GM04504 (cell line): ENCODE results near the gene PRDM7.
"Not testable (repeated sequence)": the region's sequence is repeated elsewhere in the genome, so short reads cannot be mapped to it uniquely, and the experiment has no call there.

ENCODE experiments used
- DNase-seq: peaks from one replicate; pipeline ENCODE4 v3.0.0-alpha.2; 2012; ENCODE audit warnings: low read depth

The PRDM7 gene

GRCh38 chr16:90072442-90073105 lies 4.6 kb downstream of the PRDM7 start:
- no peak for DNase-seq

- no peak for DNase-seq
These were observed 6.7 kb downstream of the PRDM7 start for GRCh38 chr16:90070440-90070839.

- DNase-seq: no peak
These were observed 15.7 kb downstream of the PRDM7 start for GRCh38 chr16:90061437-90061836.

GRCh38 chr16:90057738-90058173 lies 19.4 kb downstream of the PRDM7 start:
- no peak for DNase-seq

GRCh38 chr16:90056521-90056920 lies 20.6 kb downstream of the PRDM7 start:
- DNase-seq: not testable (repeated sequence)

GRCh38 chr16:90055371-90055770 lies 21.8 kb downstream of the PRDM7 start:
- no peak for DNase-seq

- DNase-seq: no peak
These were observed 22.6 kb downstream of the PRDM7 start for GRCh38 chr16:90054554-90054953.

- no peak for DNase-seq
These were observed 23.1 kb downstream of the PRDM7 start for GRCh38 chr16:90053902-90054500.

- no peak for DNase-seq
These were observed 26.2 kb downstream of the PRDM7 start for GRCh38 chr16:90050969-90051368.

GRCh38 chr16:90048737-90049330 lies 28.3 kb downstream of the PRDM7 start:
- DNase-seq: no peak

- DNase-seq: no peak
These were observed 28.8 kb downstream of the PRDM7 start for GRCh38 chr16:90048347-90048722.

GRCh38 chr16:90047714-90048346 lies 29.3 kb downstream of the PRDM7 start:
- no peak for DNase-seq

GRCh38 chr16:90046971-90047713 lies 30.0 kb downstream of the PRDM7 start:
- DNase-seq: peak; percentile 24

GRCh38 chr16:90046122-90046970 lies 30.8 kb downstream of the PRDM7 start:
- no peak for DNase-seq

- no peak for DNase-seq
These were observed 33.0 kb downstream of the PRDM7 start for GRCh38 chr16:90044111-90044551.

- DNase-seq: no peak
These were observed 33.6 kb downstream of the PRDM7 start for GRCh38 chr16:90043526-90043925.

- DNase-seq: no peak
These were observed 34.1 kb downstream of the PRDM7 start for GRCh38 chr16:90042946-90043514.

GRCh38 chr16:90041896-90042473 lies 35.1 kb downstream of the PRDM7 start:
- DNase-seq: no peak

- no peak for DNase-seq
These were observed 36.7 kb downstream of the PRDM7 start for GRCh38 chr16:90040152-90041023.

- DNase-seq: no peak
These were observed 39.9 kb downstream of the PRDM7 start for GRCh38 chr16:90037276-90037675.
